PFSK-1 (cell line): ENCODE measurements around the gene YDJC.

Source experiments
- POLR2AphosphoS5 ChIP-seq: IDR thresholded peaks from 2 replicates; pipeline ENCODE4 v1.6.1; 2012; ENCODE audit warnings: low read depth, mild to moderate bottlenecking, control low read depth, low read length, moderate library complexity
- REST ChIP-seq, 2 experiments: IDR thresholded peaks; 2 replicates each; pipeline versions ENCODE4 v1.6.1 to v1.8.0; 2011 to 2012; ENCODE audit warnings: low read depth in 2 of 2, low read length in 2 of 2, control low read depth in 1 of 2, inconsistent platforms in 1 of 2, mild to moderate bottlenecking in 1 of 2, moderate library complexity in 1 of 2; ENCODE audit not compliant: insufficient read depth in 1 of 2
- TAF1 ChIP-seq: IDR thresholded peaks from 2 replicates; pipeline ENCODE4 v1.6.1; 2012; ENCODE audit warnings: low read length, control low read depth, borderline replicate concordance; ENCODE audit not compliant: insufficient read depth

GRCh38 chr22:21677606-21678443, 48.0 kb upstream of the YDJC start:
- no peak for TF ChIP-seq REST (IDR thresholded peaks at IDR 0.05; ENCODE audit: insufficient read depth in 1 of 2, low read depth in 2 of 2, low read length in 2 of 2)
- no peak for TF ChIP-seq POLR2AphosphoS5
- no peak for TF ChIP-seq TAF1
